GM21367 (cell line): ENCODE data around the gene USF3.

ENCODE experiments used
- ATAC-seq: cut with Tn5 transposase; IDR thresholded peaks from one replicate; pipeline ENCODE4 v1.9.1; 2021; ENCODE audit not compliant: unreplicated experiment

Gene USF3

DNA sequence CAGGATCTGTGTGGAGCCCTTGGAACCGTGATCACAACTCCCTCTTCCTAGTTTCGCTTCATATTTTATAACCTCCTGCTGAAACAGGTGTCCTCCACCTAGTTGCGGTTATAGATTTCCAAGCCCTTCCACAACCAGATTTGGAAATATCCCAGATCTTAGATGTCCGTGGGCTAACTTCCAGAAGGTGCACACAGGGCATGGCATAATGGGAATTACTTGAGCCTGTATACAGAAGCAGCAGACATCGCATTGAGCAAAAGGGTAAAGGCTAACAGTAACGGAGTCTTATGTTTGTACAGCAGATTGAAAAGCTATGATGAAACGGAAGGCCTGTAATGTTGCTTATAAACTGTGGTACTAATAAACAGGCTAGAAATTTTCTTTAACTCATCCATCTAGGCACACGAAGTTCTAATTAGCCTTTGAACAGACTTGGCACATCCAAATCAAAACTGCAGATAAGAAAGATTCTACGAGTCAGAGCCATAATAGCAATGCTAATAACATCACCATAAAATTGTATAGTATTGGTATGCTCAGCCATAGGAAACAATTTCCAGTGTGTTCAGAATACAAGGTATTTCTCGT lies 1.2 kb upstream of the USF3 start:
- no peak for ATAC-seq

- peak; percentile 92 for ATAC-seq
Observed at GRCh38 chr3:113696658-113697499, 437 bp upstream of the USF3 start.

GRCh38 chr3:113695431-113695785 lies 1.0 kb downstream of the USF3 start:
- no peak for ATAC-seq

GRCh38 chr3:113690482-113690881 lies 6.0 kb downstream of the USF3 start:
- ATAC-seq = no peak

GRCh38 chr3:113685956-113686721 lies 10.3 kb downstream of the USF3 start:
- no peak for ATAC-seq

GRCh38 chr3:113685124-113685523 lies 11.3 kb downstream of the USF3 start:
- no peak for ATAC-seq

DNA sequence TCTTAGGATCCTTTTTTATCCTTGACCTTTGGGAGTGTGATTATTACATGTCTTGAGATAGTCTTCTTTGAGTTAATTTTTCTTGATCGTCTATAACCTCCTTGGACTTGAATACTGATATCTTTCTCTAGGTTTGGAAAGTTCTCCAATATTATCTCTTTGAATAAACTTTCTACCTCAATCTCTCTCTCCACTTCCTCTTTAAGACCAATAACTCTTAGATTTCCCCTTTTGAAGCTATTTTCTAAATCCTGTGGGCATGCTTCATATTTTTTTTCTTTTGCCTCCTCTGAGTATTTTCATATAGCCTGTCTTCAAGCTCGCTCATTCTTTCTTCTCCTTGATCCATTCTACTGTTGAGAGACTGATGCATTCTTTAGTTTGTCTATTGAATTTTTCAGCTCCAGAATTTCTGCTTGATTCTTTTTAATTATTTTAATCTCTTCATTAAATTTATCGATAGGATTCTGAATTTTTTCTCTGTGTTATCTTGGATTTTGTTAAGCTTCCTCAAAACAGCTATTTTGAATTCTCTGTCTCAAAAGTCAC lies 12.1 kb downstream of the USF3 start:
- ATAC-seq = no peak

DNA sequence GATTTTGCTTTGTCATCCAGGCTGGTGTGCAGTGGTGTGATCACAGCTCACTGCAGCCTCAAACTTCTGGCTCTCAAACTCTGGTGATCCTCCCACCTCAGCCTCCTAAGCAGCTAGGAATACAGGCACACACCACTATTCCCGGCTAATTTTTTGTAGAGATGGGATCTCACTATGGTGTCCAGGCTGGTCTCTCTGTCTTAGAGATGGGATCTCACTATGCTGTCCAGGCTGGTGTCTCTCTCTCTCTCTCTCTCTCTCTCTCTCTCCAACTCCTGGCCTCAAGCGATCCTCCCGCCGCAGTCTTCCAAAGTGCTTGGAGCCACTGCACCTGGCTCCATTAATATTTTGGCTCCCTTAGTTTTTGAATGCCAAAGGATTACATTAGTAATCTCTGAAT lies 17.7 kb downstream of the USF3 start:
- no peak for ATAC-seq

- ATAC-seq = no peak
Observed at GRCh38 chr3:113677737-113678136, 18.7 kb downstream of the USF3 start.

DNA sequence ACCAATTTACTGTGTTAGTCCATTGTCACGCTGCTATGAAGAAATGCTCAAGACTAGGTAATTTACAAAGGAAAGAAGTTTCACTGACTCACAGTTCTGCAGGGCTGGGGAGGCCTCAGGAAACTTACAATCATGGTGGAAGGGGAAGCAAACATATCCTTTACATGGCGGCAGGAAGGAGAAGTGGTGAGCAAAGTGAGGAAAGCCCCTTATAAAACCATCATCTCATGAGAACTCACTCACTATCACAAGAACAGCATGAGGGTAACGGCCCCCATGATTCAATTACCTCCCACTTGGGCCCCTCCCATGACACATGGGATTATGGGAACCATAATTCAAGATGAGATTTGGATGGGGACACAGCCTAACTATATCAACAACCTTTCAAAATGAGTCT lies 20.2 kb downstream of the USF3 start:
- no peak for ATAC-seq

- ATAC-seq = no peak
Observed at GRCh38 chr3:113673593-113673992, 22.8 kb downstream of the USF3 start.

DNA sequence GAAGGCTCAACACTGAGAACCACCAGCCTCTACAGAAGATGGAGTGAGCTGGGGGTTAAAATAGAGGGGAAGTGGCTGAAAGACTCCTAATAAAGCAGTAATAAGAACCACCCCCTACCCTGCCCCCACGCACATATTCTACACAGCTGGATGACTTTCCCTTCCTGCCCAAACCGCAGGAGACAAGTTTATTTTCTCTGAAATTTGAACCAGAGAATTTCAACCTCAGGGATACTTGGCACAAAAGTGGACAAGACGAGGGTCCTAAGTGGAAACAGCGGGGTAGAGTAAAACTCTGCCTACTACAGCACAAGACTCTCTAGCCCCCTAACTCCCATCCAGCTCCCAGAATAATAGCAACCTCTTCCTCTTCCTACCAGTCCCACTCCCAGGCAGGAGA lies 28.4 kb downstream of the USF3 start:
- ATAC-seq = no peak

DNA sequence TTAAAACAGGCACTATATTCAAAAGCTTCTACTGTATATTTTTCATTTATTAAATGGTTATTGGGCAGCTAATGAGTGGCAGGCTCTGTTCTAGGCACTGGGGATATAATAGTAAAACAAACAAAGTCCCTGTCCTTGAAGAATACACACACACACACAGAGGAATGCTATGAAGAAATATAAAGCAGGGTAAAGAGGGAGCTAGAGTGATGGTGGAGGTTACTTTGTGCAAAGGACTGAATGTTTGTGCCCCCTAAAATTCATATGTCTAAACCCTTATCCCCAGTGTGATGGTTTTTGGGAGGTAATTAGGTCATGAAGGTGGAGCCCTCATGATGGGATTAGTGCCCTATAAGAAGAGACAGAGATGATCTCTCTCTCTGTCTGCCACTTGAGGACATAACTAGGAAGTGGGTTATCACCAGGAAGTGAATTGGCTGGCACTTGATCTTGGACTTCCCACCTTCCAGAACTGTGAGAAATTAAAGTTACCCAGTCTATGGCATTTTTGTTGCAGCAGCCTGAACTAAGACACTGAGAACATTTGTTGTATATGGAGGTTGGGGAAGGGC lies 31.8 kb downstream of the USF3 start:
- ATAC-seq = no peak

DNA sequence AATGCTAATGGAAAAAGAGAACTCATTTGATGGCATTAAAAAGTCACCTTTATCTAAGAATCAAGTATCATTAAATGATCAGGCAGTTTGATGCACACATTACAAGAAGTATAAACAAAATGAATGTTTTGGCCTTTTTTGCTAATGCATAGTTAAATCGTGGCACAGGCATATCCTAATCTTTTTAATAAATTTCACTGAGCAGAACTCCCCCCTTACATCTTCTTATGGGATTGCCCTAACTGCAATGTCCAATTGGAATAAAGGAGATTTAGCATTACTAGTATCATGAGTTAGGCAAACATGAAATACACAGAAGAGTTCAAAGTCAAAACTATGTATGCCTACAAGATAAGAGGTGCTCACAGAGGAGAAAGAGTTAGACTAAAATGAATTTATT lies 32.7 kb downstream of the USF3 start:
- no peak for ATAC-seq

DNA sequence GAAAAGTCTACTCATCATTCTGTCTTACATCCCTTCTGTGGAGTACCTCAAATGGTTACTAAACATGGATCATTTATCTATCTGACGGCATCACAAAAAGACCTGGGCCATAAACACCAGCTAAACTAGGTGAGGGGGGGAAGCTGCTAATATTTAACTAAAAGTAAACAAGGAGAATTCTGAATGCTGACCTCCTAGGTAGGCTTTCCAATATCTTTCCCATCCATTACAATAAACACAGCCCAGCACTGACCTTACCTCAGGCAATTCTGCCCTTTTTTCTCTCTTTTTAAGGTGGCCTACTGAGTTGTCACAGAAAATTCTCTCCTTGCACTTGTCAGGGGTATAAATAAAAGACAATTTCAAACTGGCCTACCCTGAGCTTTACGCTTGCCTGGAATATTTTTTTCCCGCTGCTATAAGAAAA lies 33.1 kb downstream of the USF3 start:
- ATAC-seq = no peak

DNA sequence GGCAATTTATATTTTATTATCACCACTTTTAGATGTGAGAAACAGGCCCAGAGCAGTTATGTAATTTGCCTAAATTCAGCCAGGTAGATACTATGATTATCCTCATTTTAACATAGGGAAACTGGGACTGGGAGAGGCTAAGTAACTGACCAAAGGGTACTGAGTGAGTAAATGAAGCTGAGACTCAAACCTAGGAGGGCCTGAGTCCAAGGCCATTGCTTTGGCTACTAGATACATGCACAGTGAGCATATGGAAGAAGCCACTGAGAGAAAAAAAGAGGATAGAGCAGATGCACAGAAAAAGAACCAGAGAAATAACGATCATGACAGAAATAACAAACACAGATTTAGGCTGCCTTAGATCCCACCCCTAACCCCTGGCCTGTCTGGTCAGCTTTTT lies 33.6 kb downstream of the USF3 start:
- no peak for ATAC-seq

- no peak for ATAC-seq
Observed at GRCh38 chr3:113660896-113661295, 35.5 kb downstream of the USF3 start.

DNA sequence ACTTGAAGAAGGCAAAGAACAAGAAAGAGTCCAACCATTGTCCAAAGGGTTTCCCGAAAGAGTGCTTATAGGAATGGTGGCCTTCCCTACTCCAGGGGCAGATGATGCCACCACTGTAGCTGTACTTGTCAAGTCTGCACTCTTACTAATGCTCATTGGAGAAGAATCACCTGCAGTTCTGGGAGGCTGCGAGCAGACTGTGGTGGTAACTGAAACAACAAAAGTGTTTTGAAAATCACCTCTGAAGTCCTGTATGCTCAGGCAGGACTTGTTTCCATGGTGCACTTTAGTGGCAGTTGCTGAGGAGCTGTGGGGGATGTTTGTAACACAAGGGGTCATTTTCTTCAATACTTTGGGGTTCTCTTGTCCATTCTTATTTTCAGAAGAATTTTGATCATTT lies 36.0 kb downstream of the USF3 start:
- no peak for ATAC-seq

DNA sequence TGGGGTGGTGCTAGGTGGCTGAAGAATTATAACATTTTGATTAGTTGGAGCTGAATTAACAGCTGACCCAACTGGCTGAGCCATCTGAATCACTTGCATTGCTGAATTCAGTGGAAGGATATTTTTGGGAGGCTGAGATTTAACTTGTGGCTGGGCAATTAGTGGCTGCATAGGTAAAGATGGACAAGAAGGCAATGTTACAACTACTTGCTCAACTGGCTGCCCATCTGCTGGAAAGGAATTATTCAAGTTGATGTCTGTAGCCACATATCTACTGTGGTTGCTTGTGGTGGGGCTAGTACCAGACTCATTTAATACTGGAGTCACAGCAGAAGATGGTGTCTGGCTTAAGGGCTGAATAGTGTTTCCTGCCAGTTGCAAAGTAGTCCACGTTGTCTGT lies 36.4 kb downstream of the USF3 start:
- ATAC-seq = no peak

- no peak for ATAC-seq
Observed at GRCh38 chr3:113659101-113659541, 37.3 kb downstream of the USF3 start.

DNA sequence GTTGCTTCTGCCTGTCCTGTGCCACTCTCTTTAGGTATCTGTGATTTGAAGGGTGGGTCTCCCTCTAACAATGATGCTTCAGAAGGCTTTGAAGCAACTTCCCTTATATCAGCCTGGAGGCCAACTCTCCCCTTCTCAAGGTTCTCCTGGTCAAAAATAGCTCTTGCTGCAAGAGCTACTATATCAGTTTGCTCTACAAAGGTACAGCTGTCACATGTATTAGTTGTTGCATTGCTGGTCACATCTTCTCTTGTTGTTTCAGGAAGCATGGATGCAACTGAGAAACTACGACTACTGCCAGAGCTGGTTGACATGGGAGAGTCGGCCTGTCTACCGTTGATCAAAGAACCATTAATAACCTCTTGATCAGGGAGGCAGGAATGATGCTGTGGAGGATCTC lies 38.3 kb downstream of the USF3 start:
- no peak for ATAC-seq
